HL-60 (cell line): ENCODE results near the gene EPM2AIP1.

Experiments used
- DNase-seq, 2 experiments: peaks; one replicate each; pipeline ENCODE4 v3.0.0-alpha.2; 2010 to 2020; ENCODE audit warnings: low read depth in 1 of 2, low spot score in 1 of 2
- H3K27ac ChIP-seq: fragments of 250-450 bp; sonication (Bioruptor Pico); replicated peaks from 2 replicates; pipeline ENCODE4 v1.5.1; 2020; ENCODE audit warnings: mild to moderate bottlenecking, moderate library complexity
- H3K27me3 ChIP-seq: fragments of 250-450 bp; sonication (Bioruptor Pico); 2 replicates; pipeline ENCODE4 v1.5.1; 2021; ENCODE audit warnings: mild to moderate bottlenecking, moderate library complexity; ENCODE audit not compliant: insufficient read depth, poor library complexity, severe bottlenecking
- H3K4me3 ChIP-seq: replicated peaks from 2 replicates; pipeline ENCODE4 v1.5.1; 2011; ENCODE audit warnings: mild to moderate bottlenecking, control low read depth, low read length; ENCODE audit not compliant: insufficient read depth
- CTCF ChIP-seq: IDR thresholded peaks from one replicate; pipeline ENCODE4 v1.5.1; 2011; ENCODE audit warnings: low read length, control low read depth, inconsistent platforms; ENCODE audit not compliant: insufficient read depth
- GABPA ChIP-seq: IDR thresholded peaks from 2 replicates; pipeline ENCODE4 v1.6.1; 2012; ENCODE audit warnings: low read depth
- POLR2AphosphoS5 ChIP-seq: IDR thresholded peaks from 2 replicates; pipeline ENCODE4 v1.6.1; 2012; ENCODE audit warnings: low read depth
- SPI1 ChIP-seq: IDR thresholded peaks from 2 replicates; pipeline ENCODE4 v1.6.1; 2012; ENCODE audit warnings: low read depth, mild to moderate bottlenecking, borderline replicate concordance
- TF ChIP-seq, protein P1 (sequence below): IDR thresholded peaks from 2 replicates; pipeline ENCODE4 v1.6.1; 2012; ENCODE audit warnings: low read depth; ENCODE audit not compliant: insufficient replicate concordance

EPM2AIP1 gene

GRCh38 chr3:36957862-36958686 is 34.9 kb downstream of the EPM2AIP1 start:
- DNase-seq, result no peak
- Histone ChIP-seq H3K27ac (no peak overlapping the region), H3K27me3 (no peaks in the 10 kb centered on the region), H3K4me3 (no peak overlapping the region)
- TF ChIP-seq SPI1 (no peak), POLR2AphosphoS5 (no peak), CTCF (no peak), GABPA (no peak)
- TF ChIP-seq, protein P1, sequence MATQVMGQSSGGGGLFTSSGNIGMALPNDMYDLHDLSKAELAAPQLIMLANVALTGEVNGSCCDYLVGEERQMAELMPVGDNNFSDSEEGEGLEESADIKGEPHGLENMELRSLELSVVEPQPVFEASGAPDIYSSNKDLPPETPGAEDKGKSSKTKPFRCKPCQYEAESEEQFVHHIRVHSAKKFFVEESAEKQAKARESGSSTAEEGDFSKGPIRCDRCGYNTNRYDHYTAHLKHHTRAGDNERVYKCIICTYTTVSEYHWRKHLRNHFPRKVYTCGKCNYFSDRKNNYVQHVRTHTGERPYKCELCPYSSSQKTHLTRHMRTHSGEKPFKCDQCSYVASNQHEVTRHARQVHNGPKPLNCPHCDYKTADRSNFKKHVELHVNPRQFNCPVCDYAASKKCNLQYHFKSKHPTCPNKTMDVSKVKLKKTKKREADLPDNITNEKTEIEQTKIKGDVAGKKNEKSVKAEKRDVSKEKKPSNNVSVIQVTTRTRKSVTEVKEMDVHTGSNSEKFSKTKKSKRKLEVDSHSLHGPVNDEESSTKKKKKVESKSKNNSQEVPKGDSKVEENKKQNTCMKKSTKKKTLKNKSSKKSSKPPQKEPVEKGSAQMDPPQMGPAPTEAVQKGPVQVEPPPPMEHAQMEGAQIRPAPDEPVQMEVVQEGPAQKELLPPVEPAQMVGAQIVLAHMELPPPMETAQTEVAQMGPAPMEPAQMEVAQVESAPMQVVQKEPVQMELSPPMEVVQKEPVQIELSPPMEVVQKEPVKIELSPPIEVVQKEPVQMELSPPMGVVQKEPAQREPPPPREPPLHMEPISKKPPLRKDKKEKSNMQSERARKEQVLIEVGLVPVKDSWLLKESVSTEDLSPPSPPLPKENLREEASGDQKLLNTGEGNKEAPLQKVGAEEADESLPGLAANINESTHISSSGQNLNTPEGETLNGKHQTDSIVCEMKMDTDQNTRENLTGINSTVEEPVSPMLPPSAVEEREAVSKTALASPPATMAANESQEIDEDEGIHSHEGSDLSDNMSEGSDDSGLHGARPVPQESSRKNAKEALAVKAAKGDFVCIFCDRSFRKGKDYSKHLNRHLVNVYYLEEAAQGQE, result no peak

- Histone ChIP-seq H3K27ac (no peak overlapping the region), H3K27me3 (no peaks in the 10 kb centered on the region), H3K4me3 (no peak overlapping the region)
- peak; percentile 0 for TF ChIP-seq CTCF
- TF ChIP-seq POLR2AphosphoS5, result no peak
- DNase-seq, result no peak
Observed at GRCh38 chr3:36957063-36957462, 35.9 kb downstream of the EPM2AIP1 start.

GRCh38 chr3:36956155-36956554 is 36.8 kb downstream of the EPM2AIP1 start:
- Histone ChIP-seq H3K27ac (no peak overlapping the region), H3K27me3 (no peaks in the 10 kb centered on the region), H3K4me3 (no peak overlapping the region)
- DNase-seq, result no peak
- no peak for TF ChIP-seq SPI1
- TF ChIP-seq, protein P1, result no peak
- TF ChIP-seq POLR2AphosphoS5, result no peak
- TF ChIP-seq CTCF, result no peak
- no peak for TF ChIP-seq GABPA
